WTC11 (cell line): ENCODE measurements around the gene ATP8B4. TPM values are rescaled to one million over a fixed set of nuclear protein-coding genes. Genes with fewer than 3 reads are reported as not detected.
A peak's percentile ranks its signal among the peaks of the same experiment; 100 is the strongest.

Experiments
- ATAC-seq: fragments of 200-7000 bp; cut with Tn5 transposase; 2 replicates; pipeline ENCODE4 v1.10.0; 2021; ENCODE audit warnings: mild to moderate bottlenecking, moderate library complexity
- Bru-seq: library from RNA; stranded (reverse); fragments of 400-500 nt; gene quantifications from one replicate; lab custom pipeline; 2021; lab: Mats Ljungman, UMichigan
- CTCF ChIA-PET: fragments of 300-600 bp; sonication (Branson Sonifier 250); formaldehyde crosslinking; loops from one replicate; lab custom pipeline; 2021; ENCODE audit warnings: antibody characterized with exemption; lab: Charles Lee
- POLR2A ChIA-PET: fragments of 350-600 bp; sonication (Branson Sonifier 250); formaldehyde crosslinking; loops from one replicate; lab custom pipeline; 2021; ENCODE audit warnings: antibody characterized with exemption; lab: Charles Lee
- DNase-seq: peaks from one replicate; pipeline ENCODE4 v3.0.0; 2021; ENCODE audit warnings: low spot score
- H3K27ac Mint-ChIP-seq: 2 replicates; pipeline ENCODE4 v1.8.0; 2021; ENCODE audit warnings: mixed read lengths
- H3K27me3 Mint-ChIP-seq: 2 replicates; pipeline ENCODE4 v1.8.0; 2021; ENCODE audit warnings: low read depth, mild to moderate bottlenecking, moderate library complexity, mixed read lengths
- H3K36me3 Mint-ChIP-seq: 2 replicates; pipeline ENCODE4 v1.8.0; 2021; ENCODE audit warnings: mixed read lengths
- H3K4me1 Mint-ChIP-seq: 2 replicates; pipeline ENCODE4 v1.8.0; 2022; ENCODE audit warnings: mixed read lengths
- H3K4me3 Mint-ChIP-seq: 2 replicates; pipeline ENCODE4 v1.8.0; 2021; ENCODE audit warnings: mild to moderate bottlenecking, moderate library complexity, mixed read lengths
- H3K9me3 Mint-ChIP-seq: 2 replicates; pipeline ENCODE4 v1.8.0; 2021; ENCODE audit warnings: mixed read lengths
- ELF4 ChIP-seq: sonication (generic); formaldehyde crosslinking; IDR thresholded peaks from 2 replicates; pipeline ENCODE4 v1.8.1; 2022; ENCODE audit warnings: low read depth, mild to moderate bottlenecking, moderate library complexity, missing genetic modification reagents
- FOXP1 ChIP-seq: sonication (generic); formaldehyde crosslinking; IDR thresholded peaks from 2 replicates; pipeline ENCODE4 v1.8.0; 2022; ENCODE audit warnings: missing genetic modification reagents, mild to moderate bottlenecking, moderate library complexity, borderline replicate concordance
- KAT7 ChIP-seq: sonication (generic); formaldehyde crosslinking; IDR thresholded peaks from 2 replicates; pipeline ENCODE4 v1.8.1; 2023; ENCODE audit warnings: missing genetic modification reagents, mild to moderate bottlenecking, borderline replicate concordance
- MYBL2 ChIP-seq: sonication (generic); formaldehyde crosslinking; IDR thresholded peaks from 2 replicates; pipeline ENCODE4 v1.8.1; 2023; ENCODE audit warnings: mild to moderate bottlenecking, moderate library complexity, missing genetic modification reagents
- NR1H2 ChIP-seq: sonication (generic); formaldehyde crosslinking; IDR thresholded peaks from 2 replicates; pipeline ENCODE4 v1.9.0; 2021; ENCODE audit warnings: mild to moderate bottlenecking, moderate library complexity, missing genetic modification reagents
- SMAD4 ChIP-seq: sonication (generic); formaldehyde crosslinking; IDR thresholded peaks from 2 replicates; pipeline ENCODE4 v1.8.0; 2022; ENCODE audit warnings: mild to moderate bottlenecking, missing genetic modification reagents
- TP53 ChIP-seq: sonication (generic); formaldehyde crosslinking; IDR thresholded peaks from 2 replicates; pipeline ENCODE4 v1.8.1; 2023; ENCODE audit warnings: mild to moderate bottlenecking, missing genetic modification reagents
- ZNF416 ChIP-seq: fragments of 250-450 bp; sonication (Bioruptor Pico); IDR thresholded peaks from 2 replicates; pipeline ENCODE4 v1.9.0; 2021; ENCODE audit warnings: mild to moderate bottlenecking, inconsistent platforms
- ZNF423 ChIP-seq: fragments of 250-450 bp; sonication (Bioruptor Pico); IDR thresholded peaks from 2 replicates; pipeline ENCODE4 v2.1.2; 2022; ENCODE audit warnings: mild to moderate bottlenecking, moderate library complexity
- long read RNA-seq, 3 experiments: library from RNA in 1 of 3; library from capped mRNA in 1 of 3; library from polyadenylated mRNA in 1 of 3; unstranded in 2 of 3; stranded (forward) in 1 of 3; transcript quantifications; one replicate each; pipeline ENCODE4 v2.0.0, GENCODE V29; 2021
- total RNA-seq: library from RNA; stranded (reverse); gene quantifications from 3 replicates; pipeline ENCODE4 v1.2.3, GENCODE V29; 2021
- TF ChIP-seq, protein P1 (sequence below): fragments of 250-450 bp; sonication (Bioruptor Pico); IDR thresholded peaks from 2 replicates; pipeline ENCODE4 v1.8.0; 2021; ENCODE audit warnings: mild to moderate bottlenecking
- TF ChIP-seq, protein P2 (sequence below): sonication (generic); formaldehyde crosslinking; IDR thresholded peaks from 2 replicates; pipeline ENCODE4 v1.8.1; 2023; ENCODE audit warnings: mild to moderate bottlenecking, moderate library complexity, missing genetic modification reagents
- TF ChIP-seq, protein P3 (sequence below): sonication (generic); formaldehyde crosslinking; IDR thresholded peaks from 2 replicates; pipeline ENCODE4 v1.8.1; 2023; ENCODE audit warnings: mild to moderate bottlenecking, missing genetic modification reagents
- TF ChIP-seq, protein P4 (sequence below): sonication (generic); formaldehyde crosslinking; IDR thresholded peaks from 2 replicates; pipeline ENCODE4 v1.8.0; 2022; ENCODE audit warnings: mild to moderate bottlenecking, missing genetic modification reagents
- TF ChIP-seq, protein P5 (sequence below): sonication (generic); formaldehyde crosslinking; IDR thresholded peaks from 2 replicates; pipeline ENCODE4 v1.8.1; 2023; ENCODE audit warnings: mild to moderate bottlenecking, missing genetic modification reagents, moderate library complexity
- TF ChIP-seq, protein P6 (sequence below): sonication (generic); formaldehyde crosslinking; IDR thresholded peaks from 2 replicates; pipeline ENCODE4 v1.8.0; 2023; ENCODE audit warnings: mild to moderate bottlenecking, missing genetic modification reagents
- TF ChIP-seq, protein P7 (sequence below): sonication (generic); formaldehyde crosslinking; IDR thresholded peaks from 2 replicates; pipeline ENCODE4 v1.8.0; 2022; ENCODE audit warnings: mild to moderate bottlenecking, missing genetic modification reagents

The ATP8B4 gene, protein sequence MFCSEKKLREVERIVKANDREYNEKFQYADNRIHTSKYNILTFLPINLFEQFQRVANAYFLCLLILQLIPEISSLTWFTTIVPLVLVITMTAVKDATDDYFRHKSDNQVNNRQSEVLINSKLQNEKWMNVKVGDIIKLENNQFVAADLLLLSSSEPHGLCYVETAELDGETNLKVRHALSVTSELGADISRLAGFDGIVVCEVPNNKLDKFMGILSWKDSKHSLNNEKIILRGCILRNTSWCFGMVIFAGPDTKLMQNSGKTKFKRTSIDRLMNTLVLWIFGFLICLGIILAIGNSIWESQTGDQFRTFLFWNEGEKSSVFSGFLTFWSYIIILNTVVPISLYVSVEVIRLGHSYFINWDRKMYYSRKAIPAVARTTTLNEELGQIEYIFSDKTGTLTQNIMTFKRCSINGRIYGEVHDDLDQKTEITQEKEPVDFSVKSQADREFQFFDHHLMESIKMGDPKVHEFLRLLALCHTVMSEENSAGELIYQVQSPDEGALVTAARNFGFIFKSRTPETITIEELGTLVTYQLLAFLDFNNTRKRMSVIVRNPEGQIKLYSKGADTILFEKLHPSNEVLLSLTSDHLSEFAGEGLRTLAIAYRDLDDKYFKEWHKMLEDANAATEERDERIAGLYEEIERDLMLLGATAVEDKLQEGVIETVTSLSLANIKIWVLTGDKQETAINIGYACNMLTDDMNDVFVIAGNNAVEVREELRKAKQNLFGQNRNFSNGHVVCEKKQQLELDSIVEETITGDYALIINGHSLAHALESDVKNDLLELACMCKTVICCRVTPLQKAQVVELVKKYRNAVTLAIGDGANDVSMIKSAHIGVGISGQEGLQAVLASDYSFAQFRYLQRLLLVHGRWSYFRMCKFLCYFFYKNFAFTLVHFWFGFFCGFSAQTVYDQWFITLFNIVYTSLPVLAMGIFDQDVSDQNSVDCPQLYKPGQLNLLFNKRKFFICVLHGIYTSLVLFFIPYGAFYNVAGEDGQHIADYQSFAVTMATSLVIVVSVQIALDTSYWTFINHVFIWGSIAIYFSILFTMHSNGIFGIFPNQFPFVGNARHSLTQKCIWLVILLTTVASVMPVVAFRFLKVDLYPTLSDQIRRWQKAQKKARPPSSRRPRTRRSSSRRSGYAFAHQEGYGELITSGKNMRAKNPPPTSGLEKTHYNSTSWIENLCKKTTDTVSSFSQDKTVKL
- total RNA-seq: 0.23 to 0.37 TPM (median 0.27 TPM) in 3 replicates
- percentile 13 among the genes with signal in this experiment for Bru-seq, nascent RNA
- long read RNA-seq, experiment 1, partial matches to known transcripts: 1 of 2 reads
- long read RNA-seq, experiment 1, other reads (novel, unspliced or antisense): 1 of 2 reads
- long read RNA-seq, experiment 2: 0 reads
- long read RNA-seq, experiment 3: 0 reads

DNA sequence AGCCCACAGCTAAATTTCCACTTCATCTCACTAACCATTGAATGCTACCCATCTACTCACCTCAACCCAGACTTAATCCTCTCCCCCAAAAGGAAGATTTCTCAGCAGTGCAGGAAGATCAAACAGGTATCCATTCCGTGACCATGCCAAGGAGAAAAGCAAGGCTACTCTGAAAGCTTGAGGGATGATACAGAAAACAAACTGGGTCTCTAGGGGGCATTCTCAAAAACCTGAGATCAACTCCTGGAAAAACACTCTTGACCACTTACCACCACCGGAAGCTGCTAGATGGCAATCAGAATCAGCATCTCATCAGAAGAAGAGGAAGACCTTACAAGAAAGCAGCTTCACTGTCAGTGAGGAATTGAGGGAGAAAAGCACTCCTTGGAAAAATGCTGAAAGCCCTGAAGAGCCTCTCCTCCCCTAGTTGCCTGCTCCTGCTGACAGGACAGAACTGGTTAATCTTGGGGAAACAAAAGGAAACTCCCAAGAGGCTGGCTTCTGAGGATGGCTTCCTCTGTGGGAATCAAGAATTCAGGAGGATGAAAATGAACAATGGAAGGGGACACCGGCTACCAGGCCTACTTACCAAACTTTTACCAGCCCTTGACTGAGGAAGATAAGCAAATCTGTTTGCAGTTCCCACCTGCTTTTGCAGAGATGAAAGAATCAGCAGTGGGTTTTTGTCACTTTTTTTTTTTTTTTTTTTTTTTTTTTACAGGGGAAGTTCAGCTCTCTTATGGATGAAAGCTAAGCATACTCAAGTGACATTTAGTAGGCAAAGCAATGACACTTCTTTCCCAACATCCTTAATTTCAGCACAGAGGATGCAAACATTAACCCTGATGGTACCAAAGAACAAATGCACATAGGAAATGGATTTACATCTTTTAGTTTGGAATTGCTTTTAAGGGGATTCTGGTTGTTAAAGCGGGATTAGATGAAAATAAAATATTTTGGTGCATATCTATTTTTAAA, at the start of gene ATP8B4:
TSS of gene ATP8B4 (minus strand) at position 171 of the 978 bp plus-strand sequence. CDS start 12,267 bp downstream, outside the sequence.
- TF ChIP-seq, protein P1, sequence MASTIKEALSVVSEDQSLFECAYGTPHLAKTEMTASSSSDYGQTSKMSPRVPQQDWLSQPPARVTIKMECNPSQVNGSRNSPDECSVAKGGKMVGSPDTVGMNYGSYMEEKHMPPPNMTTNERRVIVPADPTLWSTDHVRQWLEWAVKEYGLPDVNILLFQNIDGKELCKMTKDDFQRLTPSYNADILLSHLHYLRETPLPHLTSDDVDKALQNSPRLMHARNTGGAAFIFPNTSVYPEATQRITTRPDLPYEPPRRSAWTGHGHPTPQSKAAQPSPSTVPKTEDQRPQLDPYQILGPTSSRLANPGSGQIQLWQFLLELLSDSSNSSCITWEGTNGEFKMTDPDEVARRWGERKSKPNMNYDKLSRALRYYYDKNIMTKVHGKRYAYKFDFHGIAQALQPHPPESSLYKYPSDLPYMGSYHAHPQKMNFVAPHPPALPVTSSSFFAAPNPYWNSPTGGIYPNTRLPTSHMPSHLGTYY (CRISPR knock-in tag): no peak
- TF ChIP-seq FOXP1: no peak
- TF ChIP-seq, protein P2, sequence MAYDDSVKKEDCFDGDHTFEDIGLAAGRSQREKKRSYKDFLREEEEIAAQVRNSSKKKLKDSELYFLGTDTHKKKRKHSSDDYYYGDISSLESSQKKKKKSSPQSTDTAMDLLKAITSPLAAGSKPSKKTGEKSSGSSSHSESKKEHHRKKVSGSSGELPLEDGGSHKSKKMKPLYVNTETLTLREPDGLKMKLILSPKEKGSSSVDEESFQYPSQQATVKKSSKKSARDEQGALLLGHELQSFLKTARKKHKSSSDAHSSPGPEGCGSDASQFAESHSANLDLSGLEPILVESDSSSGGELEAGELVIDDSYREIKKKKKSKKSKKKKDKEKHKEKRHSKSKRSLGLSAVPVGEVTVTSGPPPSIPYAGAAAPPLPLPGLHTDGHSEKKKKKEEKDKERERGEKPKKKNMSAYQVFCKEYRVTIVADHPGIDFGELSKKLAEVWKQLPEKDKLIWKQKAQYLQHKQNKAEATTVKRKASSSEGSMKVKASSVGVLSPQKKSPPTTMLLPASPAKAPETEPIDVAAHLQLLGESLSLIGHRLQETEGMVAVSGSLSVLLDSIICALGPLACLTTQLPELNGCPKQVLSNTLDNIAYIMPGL (CRISPR knock-in tag): no peak
- TF ChIP-seq, protein P3, sequence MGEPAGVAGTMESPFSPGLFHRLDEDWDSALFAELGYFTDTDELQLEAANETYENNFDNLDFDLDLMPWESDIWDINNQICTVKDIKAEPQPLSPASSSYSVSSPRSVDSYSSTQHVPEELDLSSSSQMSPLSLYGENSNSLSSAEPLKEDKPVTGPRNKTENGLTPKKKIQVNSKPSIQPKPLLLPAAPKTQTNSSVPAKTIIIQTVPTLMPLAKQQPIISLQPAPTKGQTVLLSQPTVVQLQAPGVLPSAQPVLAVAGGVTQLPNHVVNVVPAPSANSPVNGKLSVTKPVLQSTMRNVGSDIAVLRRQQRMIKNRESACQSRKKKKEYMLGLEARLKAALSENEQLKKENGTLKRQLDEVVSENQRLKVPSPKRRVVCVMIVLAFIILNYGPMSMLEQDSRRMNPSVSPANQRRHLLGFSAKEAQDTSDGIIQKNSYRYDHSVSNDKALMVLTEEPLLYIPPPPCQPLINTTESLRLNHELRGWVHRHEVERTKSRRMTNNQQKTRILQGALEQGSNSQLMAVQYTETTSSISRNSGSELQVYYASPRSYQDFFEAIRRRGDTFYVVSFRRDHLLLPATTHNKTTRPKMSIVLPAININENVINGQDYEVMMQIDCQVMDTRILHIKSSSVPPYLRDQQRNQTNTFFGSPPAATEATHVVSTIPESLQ (CRISPR knock-in tag): no peak
- TF ChIP-seq, protein P4, sequence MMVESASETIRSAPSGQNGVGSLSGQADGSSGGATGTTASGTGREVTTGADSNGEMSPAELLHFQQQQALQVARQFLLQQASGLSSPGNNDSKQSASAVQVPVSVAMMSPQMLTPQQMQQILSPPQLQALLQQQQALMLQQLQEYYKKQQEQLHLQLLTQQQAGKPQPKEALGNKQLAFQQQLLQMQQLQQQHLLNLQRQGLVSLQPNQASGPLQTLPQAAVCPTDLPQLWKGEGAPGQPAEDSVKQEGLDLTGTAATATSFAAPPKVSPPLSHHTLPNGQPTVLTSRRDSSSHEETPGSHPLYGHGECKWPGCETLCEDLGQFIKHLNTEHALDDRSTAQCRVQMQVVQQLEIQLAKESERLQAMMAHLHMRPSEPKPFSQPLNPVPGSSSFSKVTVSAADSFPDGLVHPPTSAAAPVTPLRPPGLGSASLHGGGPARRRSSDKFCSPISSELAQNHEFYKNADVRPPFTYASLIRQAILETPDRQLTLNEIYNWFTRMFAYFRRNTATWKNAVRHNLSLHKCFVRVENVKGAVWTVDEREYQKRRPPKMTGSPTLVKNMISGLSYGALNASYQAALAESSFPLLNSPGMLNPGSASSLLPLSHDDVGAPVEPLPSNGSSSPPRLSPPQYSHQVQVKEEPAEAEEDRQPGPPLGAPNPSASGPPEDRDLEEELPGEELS: no peak
- no peak for TF ChIP-seq ELF4 (CRISPR knock-in tag)
- TF ChIP-seq, protein P5, sequence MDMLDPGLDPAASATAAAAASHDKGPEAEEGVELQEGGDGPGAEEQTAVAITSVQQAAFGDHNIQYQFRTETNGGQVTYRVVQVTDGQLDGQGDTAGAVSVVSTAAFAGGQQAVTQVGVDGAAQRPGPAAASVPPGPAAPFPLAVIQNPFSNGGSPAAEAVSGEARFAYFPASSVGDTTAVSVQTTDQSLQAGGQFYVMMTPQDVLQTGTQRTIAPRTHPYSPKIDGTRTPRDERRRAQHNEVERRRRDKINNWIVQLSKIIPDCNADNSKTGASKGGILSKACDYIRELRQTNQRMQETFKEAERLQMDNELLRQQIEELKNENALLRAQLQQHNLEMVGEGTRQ: no peak
- TF ChIP-seq, protein P6, sequence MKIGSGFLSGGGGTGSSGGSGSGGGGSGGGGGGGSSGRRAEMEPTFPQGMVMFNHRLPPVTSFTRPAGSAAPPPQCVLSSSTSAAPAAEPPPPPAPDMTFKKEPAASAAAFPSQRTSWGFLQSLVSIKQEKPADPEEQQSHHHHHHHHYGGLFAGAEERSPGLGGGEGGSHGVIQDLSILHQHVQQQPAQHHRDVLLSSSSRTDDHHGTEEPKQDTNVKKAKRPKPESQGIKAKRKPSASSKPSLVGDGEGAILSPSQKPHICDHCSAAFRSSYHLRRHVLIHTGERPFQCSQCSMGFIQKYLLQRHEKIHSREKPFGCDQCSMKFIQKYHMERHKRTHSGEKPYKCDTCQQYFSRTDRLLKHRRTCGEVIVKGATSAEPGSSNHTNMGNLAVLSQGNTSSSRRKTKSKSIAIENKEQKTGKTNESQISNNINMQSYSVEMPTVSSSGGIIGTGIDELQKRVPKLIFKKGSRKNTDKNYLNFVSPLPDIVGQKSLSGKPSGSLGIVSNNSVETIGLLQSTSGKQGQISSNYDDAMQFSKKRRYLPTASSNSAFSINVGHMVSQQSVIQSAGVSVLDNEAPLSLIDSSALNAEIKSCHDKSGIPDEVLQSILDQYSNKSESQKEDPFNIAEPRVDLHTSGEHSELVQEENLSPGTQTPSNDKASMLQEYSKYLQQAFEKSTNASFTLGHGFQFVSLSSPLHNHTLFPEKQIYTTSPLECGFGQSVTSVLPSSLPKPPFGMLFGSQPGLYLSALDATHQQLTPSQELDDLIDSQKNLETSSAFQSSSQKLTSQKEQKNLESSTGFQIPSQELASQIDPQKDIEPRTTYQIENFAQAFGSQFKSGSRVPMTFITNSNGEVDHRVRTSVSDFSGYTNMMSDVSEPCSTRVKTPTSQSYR: no peak
- TF ChIP-seq KAT7 (CRISPR knock-in tag): no peak
- TF ChIP-seq TP53 (CRISPR knock-in tag): no peak
- TF ChIP-seq, protein P7, sequence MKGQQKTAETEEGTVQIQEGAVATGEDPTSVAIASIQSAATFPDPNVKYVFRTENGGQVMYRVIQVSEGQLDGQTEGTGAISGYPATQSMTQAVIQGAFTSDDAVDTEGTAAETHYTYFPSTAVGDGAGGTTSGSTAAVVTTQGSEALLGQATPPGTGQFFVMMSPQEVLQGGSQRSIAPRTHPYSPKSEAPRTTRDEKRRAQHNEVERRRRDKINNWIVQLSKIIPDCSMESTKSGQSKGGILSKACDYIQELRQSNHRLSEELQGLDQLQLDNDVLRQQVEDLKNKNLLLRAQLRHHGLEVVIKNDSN (CRISPR knock-in tag): no peak
- TF ChIP-seq ZNF423: no peak
- TF ChIP-seq SMAD4 (CRISPR knock-in tag): no peak
- TF ChIP-seq NR1H2 (CRISPR knock-in tag): no peak
- TF ChIP-seq MYBL2 (CRISPR knock-in tag): no peak
- TF ChIP-seq ZNF416: no peak
- TF ChIP-seq, all 79 proteins: peak for 0
- ATAC-seq (peak; percentile 84), DNase-seq (no peak)
- H3K9me3 Mint-ChIP-seq: peaks cover 19% of the 10 kb centered on the region
- no peaks in the 10 kb centered on the region for H3K27me3 Mint-ChIP-seq
- CTCF ChIA-PET: interaction anchor here (0.6 to 2.4 kb wide), 4 partner anchors 8 to 200 kb away, joined by 3 to 9 read pairs (median 4); no protein-coding TSS in a partner anchor
- H3K4me1 Mint-ChIP-seq: peaks cover 18% of the 10 kb centered on the region
- POLR2A ChIA-PET: interaction anchor here (0.6 kb wide), 1 partner anchor 184 kb away, joined by 5 read pairs; no protein-coding TSS in a partner anchor
- peak within 1 kb of the TSS; percentile 50 for H3K27ac Mint-ChIP-seq
- H3K4me3 Mint-ChIP-seq: no peak within 1 kb of the TSS
- H3K36me3 Mint-ChIP-seq: peaks cover 9% of the 10 kb centered on the region
